GM19463 (cell line): ENCODE data around the gene KRTAP10-2.
"Not testable (repeated sequence)": the region's sequence is repeated elsewhere in the genome, so short reads cannot be mapped to it uniquely, and the experiment has no call there.

Experiments
- ATAC-seq: cut with Tn5 transposase; IDR thresholded peaks from one replicate; pipeline ENCODE4 v1.9.1; 2021; ENCODE audit warnings: mild to moderate bottlenecking, moderate library complexity; ENCODE audit not compliant: unreplicated experiment

The KRTAP10-2 gene

GRCh38 chr21:44551340-44551961 is at the start of gene KRTAP10-2:
TSS of gene KRTAP10-2 (minus strand) at chr21:44551505. CDS start at chr21:44551458, 47 bp downstream.
- no peak for ATAC-seq

GRCh38 chr21:44601091-44601490 is 49.8 kb upstream of the KRTAP10-2 start:
- ATAC-seq: not testable (repeated sequence)

GRCh38 chr21:44600118-44600978 is 49.0 kb upstream of the KRTAP10-2 start, which contains the start of gene KRTAP10-7:
TSS of gene KRTAP10-7 (plus strand) at chr21:44600597. CDS start at chr21:44600622, 25 bp downstream.
- ATAC-seq: not testable (repeated sequence)

GRCh38 chr21:44599264-44600029 is 48.1 kb upstream of the KRTAP10-2 start:
- ATAC-seq: no peak

- no peak for ATAC-seq
Observed at GRCh38 chr21:44598061-44598460, 46.8 kb upstream of the KRTAP10-2 start.

- ATAC-seq: no peak
Observed at GRCh38 chr21:44596068-44596725, 44.9 kb upstream of the KRTAP10-2 start.

GRCh38 chr21:44595524-44595923 is 44.2 kb upstream of the KRTAP10-2 start:
- ATAC-seq: no peak

GRCh38 chr21:44594406-44594916 is 43.2 kb upstream of the KRTAP10-2 start:
- no peak for ATAC-seq

GRCh38 chr21:44593598-44594405 is 42.5 kb upstream of the KRTAP10-2 start:
- no peak for ATAC-seq

GRCh38 chr21:44592446-44593311 is 41.4 kb upstream of the KRTAP10-2 start, which contains the start of gene KRTAP10-6:
TSS of gene KRTAP10-6 (minus strand) at chr21:44592505. CDS start at chr21:44592484, 21 bp downstream.
- no peak for ATAC-seq

- not testable (repeated sequence) for ATAC-seq
Observed at GRCh38 chr21:44591801-44592130, 40.5 kb upstream of the KRTAP10-2 start.

- not testable (repeated sequence) for ATAC-seq
Observed at GRCh38 chr21:44590897-44591800, 39.8 kb upstream of the KRTAP10-2 start.

GRCh38 chr21:44590311-44590721 is 39.0 kb upstream of the KRTAP10-2 start:
- ATAC-seq: no peak

- ATAC-seq: no peak
Observed at GRCh38 chr21:44589586-44590305, 38.4 kb upstream of the KRTAP10-2 start.

- ATAC-seq: no peak
Observed at GRCh38 chr21:44589094-44589493, 37.8 kb upstream of the KRTAP10-2 start.

- no peak for ATAC-seq
Observed at GRCh38 chr21:44585892-44586291, 34.6 kb upstream of the KRTAP10-2 start.

GRCh38 chr21:44583800-44584147 is 32.5 kb upstream of the KRTAP10-2 start:
- no peak for ATAC-seq
